Cardiac septum (tissue), 1 donor: ENCODE data around the gene STYXL1. TPM values are rescaled to one million over a fixed set of nuclear protein-coding genes. Genes with fewer than 3 reads are reported as not detected.
"Not testable (repeated sequence)": the region's sequence is repeated elsewhere in the genome, so short reads cannot be mapped to it uniquely, and the experiment has no call there.

Experiments
- DNase-seq: peaks from one replicate; pipeline ENCODE4 v3.0.0-alpha.2; 2020; ENCODE audit warnings: low spot score
- intact Hi-C: fragments of 100-400 bp; cut with DNase I; formaldehyde crosslinking; loops from one replicate; pipeline ENCODE4 v1.14.0; 2022
- total RNA-seq: library from RNA; stranded (reverse); fragmentation: NEBNext Ultra II Directional; extraction: Animal tissue kit (Norgen Biotek cat#: 25700); gene quantifications from one replicate; pipeline ENCODE4 v1.2.1, GENCODE V29; 2021
- donor health status: DM: no; HTN: no; CAD: no.

Gene STYXL1
- total RNA-seq, 1 donor from 2014 or later: 16.1 TPM

GRCh38 chr7:76047305-76047810 lies 442 bp downstream of the STYXL1 start:
- intact Hi-C loops: no loop called here
- no peak for DNase-seq

DNA sequence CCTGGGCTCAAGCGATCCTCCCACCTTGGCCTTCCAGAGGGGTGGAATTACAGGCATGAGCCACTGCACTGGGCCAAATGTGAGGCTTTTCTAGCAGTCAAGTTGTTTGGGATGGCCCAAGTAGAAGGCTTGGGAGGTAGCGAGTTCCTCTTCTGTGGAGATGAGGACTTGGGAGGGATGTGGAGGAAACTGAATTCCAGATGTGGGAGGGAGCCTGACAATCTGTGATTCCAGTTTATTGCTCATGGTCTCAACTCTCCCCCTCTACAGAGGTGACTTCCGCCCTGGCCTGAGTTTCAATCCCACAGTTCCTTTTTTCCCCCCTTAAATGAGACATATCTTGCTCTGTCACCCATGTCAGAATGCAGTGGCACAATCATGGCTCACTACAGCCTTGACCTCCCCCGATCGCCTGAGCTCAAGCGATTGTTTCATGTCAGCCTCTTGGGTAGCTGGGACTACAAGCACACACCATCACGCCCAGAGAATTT lies 3.4 kb downstream of the STYXL1 start:
- intact Hi-C loops: no loop called here
- DNase-seq: no peak

DNA sequence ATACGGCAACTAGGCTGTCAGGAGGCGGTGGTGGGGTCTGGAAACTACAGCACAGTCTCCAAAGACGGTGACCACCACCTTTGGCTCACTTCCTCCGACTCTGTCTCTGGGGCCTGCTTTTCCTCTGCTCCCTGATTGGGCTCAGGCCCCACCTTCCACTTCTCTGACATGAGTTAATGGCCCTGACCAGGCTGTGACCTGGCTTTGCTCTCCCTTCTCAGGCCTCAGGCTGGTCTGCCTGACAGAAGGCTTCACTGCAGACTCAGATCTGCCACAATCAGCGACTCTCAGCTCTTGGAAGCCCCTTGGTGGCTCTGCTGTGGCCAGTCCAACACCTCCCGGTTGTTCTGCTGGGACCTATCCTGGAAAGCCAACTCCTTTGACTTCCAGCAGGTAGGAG lies 7.7 kb downstream of the STYXL1 start:
- DNase-seq: no peak
- intact Hi-C loops: no loop called here

DNA sequence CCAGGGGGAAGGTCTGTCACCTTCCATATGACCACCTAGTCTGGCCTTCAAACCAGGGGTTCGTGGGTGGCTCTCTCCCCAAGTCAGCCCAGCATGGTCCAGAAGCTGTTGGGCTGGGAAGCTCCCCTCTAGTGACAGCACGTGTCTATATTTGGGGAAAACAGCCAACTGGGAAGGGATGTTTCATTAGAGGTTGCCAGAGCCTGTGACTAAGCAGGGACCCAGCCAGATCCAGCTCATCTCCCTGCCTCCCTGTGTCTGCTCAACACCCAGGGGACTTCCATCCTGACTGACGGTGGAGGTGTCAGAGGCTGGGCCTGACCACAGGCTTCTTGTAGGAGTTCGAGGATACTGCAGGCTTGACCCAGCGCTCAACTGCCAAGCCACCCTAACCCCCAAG lies 10.5 kb downstream of the STYXL1 start:
- intact Hi-C loops: no loop called here
- DNase-seq: no peak

DNA sequence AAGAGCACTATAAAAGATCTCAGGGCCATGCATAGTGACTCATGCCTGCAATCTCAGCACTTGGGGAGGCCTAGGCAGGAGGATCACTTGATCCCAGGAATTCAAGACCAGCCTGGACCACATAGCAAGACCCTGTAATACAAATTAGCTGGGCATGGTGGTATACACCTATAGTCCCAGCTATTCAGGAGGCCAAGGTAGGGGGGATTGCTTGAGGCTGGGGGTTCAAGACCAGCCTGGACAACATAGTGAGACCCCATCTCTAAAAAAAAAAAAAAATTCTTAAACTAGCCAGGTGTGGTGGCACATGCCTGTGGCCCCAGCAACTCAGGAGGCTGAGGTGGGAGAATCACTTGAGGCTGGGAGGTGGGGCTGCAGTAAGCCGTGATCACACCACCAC lies 15.8 kb downstream of the STYXL1 start:
- no peak for DNase-seq
- intact Hi-C loops: no loop called here

DNA sequence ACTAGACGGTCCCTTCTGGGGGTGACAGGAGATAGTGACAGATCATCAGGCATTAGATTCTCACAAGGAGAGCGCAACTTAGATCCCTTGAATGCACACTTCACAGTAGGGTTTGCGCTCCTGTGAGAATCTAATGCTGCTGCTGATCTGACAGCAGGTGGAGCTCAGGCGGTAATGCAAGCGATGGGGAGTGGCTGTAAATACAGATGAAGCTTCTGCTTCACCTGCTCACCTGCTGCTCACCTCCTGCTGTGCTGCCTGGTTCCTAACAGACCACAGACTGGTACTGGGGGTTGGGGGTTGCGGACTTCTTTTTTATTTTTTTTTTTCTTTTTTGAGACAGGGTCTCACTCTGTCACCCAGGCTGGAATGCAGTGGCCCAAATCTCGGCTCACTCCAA lies 18.1 kb downstream of the STYXL1 start:
- intact Hi-C loops, DNase-seq: not testable (repeated sequence)

- intact Hi-C loops: no loop called here
Measured at GRCh38 chr7:76023002-76023401, 24.8 kb downstream of the STYXL1 start.

DNA sequence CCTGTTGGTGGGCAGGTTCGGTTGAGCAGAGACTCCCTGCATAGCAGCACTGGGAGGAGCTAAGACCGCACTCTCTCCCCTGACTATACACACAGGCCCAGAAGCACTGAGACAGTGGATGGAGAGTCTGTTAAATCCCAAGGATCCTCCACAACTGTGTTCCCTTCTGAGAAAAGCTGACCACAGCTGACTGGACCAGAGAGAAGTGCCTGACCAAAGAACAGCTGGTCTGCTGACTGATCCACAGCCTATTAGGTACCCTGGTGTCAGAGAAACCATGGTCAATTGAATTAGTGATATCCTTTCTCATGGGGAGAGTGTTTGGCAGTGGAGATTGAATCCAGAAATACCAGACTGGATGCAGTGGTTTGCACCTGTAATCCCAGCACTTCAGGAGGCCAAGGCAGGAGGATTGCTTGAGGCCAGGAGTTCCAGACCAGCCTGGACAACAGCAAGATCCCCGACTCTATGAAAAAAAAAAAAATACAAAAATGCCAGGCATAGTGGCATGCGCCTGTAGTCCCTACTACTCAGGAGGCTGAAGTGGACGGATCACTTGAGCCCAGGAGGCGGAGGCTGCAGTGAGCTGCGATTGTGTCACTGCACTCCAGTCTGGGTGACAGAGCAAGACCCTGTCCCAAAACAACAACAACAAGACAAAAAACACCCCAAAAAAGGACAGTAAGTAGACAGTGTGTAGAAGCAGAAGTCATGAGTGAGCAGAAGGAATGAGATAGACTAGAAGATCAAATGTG lies 25.6 kb downstream of the STYXL1 start:
- no peak for DNase-seq
- intact Hi-C loops: no loop called here

More at GRCh38 chr7:76023002-76023401, 24.8 kb downstream of the STYXL1 start:
- no peak for DNase-seq

GRCh38 chr7:76020031-76020714 lies 27.6 kb downstream of the STYXL1 start:
- DNase-seq: peak; percentile 93
- intact Hi-C loops: loop anchor here (1.0 kb wide), 1 partner anchor 154 kb away; no protein-coding TSS in a partner anchor

- intact Hi-C loops: loop anchor here (5.0 kb wide), 1 partner anchor 71 kb away; no protein-coding TSS in a partner anchor
- not testable (repeated sequence) for DNase-seq
Measured at GRCh38 chr7:76018520-76018919, 29.3 kb downstream of the STYXL1 start.

DNA sequence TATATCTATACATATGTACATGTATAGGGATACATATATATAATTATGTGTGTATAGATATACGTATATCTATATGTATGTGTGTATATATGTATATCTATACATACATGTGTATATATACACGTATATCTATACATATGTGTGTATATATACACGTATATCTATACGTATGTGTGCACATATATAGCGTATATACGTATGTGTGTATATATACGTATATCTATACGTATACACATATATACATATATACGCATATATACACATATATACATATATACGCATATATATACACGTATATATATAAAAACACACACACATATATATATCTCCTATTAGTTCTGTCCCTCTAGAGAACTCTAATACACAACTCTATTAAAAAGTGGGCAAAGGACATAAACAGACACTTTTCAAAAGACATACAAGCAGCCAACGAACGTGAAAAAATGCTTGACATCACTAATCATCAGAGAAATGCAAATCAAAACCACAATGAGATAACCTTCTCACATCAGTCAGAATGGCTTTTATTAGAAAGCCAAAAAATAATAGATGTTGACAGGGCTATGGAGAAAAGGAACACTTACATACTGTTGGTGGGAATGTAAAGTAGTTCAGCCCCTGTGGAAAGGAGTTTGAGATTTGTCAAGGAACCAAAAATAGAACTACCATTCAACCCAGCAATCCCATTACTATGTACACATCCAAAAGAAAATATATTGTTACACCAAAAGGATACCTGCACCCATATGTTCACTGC lies 31.4 kb downstream of the STYXL1 start:
- intact Hi-C loops: loop anchor here (5.0 kb wide), 1 partner anchor 69 kb away; no protein-coding TSS in a partner anchor
- DNase-seq: no peak

DNA sequence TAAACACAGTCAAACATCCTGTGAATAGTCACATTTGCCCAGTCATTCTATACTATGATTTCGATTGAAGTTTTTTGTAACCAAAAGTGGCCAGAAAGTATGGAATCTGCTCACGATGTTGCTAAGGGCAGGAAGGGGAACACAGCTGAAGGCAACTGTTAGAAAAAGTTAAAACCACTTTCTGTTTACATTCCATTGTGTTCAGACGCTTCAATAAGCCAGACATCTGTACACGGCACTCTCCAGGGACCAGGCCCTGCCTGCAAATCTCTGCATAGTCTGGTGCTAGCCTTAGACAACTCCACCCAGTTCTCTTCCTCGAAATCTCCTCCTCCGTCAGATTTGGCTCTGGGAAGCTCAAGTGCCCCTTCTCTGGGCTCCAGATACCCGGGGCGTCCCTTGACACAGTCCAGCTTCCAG lies 36.3 kb downstream of the STYXL1 start:
- DNase-seq: no peak
- intact Hi-C loops: loop anchor here (5.0 kb wide), 1 partner anchor 49 kb away; no protein-coding TSS in a partner anchor

GRCh38 chr7:76009672-76010600 lies 37.9 kb downstream of the STYXL1 start:
- intact Hi-C loops: loop anchor here (5.0 kb wide), 1 partner anchor 48 kb away; no protein-coding TSS in a partner anchor
- no peak for DNase-seq

DNA sequence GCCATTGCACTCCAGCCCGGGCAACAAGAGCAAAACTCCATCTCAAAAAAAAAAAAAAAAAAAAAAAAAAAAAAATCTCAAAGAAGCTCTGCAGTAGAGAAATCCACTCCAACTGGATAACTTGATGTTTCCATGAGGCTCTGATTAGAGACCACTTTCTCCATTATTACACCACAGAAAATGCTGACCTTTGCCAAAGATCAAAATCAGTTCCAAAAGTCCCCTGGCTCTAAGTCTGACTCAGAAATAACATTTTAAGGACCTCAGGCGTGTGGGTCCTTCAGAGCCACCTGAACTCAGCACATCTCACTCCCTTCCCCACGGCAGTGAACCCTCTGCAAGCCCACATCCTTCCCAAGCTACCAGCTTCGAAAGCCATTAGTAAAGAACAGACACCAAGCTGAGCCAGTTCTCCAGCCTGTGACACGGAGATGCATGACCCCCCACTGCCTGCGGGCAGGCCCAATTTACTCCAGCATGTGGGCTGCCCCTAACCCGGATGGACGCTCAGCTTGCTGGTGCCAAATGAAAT lies 39.6 kb downstream of the STYXL1 start:
- DNase-seq: no peak
- intact Hi-C loops: no loop called here

- DNase-seq, intact Hi-C loops: not testable (repeated sequence)
Measured at GRCh38 chr7:76005004-76005403, 42.8 kb downstream of the STYXL1 start.

DNA sequence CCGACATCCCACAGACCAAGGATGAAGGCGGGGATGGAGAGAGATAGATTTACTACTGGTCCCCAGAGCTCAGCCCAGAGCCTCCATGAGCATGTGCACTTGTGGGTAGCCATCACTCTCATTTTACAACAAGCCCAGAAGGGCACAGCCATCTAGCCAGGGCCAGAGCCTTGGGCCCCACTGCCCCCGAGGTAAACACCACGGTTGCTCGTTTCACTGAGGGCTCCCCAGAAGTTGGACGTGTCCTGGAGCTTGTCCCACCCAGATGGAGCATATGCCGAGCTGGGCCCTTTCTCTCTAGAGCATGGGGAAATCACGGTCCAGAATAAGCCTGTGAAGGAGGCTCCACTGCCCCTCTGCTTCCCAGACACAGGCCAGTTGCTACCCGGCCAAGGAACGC lies 44.4 kb downstream of the STYXL1 start:
- intact Hi-C loops: no loop called here
- no peak for DNase-seq

GRCh38 chr7:76002822-76003221 lies 45.0 kb downstream of the STYXL1 start:
- DNase-seq: no peak
- intact Hi-C loops: no loop called here

DNA sequence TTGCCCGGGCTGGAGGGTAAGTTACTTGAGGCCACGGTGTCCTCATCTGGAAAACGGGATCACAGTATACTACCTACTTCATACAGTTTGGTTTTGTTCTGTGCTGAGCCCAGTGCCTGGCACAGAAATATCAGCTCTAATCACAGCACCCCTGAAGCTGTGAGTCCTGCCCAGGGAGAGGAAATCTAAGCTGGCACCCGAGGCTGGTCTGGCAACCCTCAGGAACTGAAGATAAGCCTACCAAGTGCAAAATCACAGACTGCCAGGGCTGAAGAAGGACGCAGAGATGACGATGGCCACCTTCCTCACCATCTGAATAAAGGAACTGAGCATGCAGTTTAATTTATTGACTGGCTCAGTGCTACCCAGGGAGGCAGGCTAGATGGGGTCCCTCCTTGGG lies 45.7 kb downstream of the STYXL1 start:
- DNase-seq: no peak
- intact Hi-C loops: no loop called here
